A673 (cell line): ENCODE data around the gene NELFE.

ENCODE experiments used
- CTCF ChIP-seq: fragments of 300-800, 200-600 bp; sonication (generic); conservative IDR thresholded peaks from 2 replicates; pipeline ENCODE4 v1.5.1; 2017; ENCODE audit warnings: low read depth, mild to moderate bottlenecking, antibody characterized with exemption, low read length, moderate library complexity, mixed read lengths
- EZH2 ChIP-seq: fragments of 200-600 bp; sonication (generic); IDR thresholded peaks from 2 replicates; pipeline ENCODE4 v1.6.1; 2017; ENCODE audit warnings: borderline replicate concordance, low read depth, mild to moderate bottlenecking, mixed read lengths, antibody characterized with exemption, low read length; ENCODE audit not compliant: poor library complexity, severe bottlenecking

GRCh38 chr6:31947070-31947675 lies 11.6 kb downstream of the NELFE start:
- TF ChIP-seq CTCF (no peak), EZH2 (no peak)
